ENCODE results near the gene C1QTNF2.

- TF ChIP-seq CTCF (IDR thresholded peaks at IDR 0.05) (no peak), POLR2A (IDR thresholded peaks at IDR 0.05) (no peak)
Observed at GRCh38 chr5:160356550-160357347, 13.7 kb downstream of the C1QTNF2 start.
